Measurements from ENCODE around the gene KCTD1.

Gene KCTD1

DNA sequence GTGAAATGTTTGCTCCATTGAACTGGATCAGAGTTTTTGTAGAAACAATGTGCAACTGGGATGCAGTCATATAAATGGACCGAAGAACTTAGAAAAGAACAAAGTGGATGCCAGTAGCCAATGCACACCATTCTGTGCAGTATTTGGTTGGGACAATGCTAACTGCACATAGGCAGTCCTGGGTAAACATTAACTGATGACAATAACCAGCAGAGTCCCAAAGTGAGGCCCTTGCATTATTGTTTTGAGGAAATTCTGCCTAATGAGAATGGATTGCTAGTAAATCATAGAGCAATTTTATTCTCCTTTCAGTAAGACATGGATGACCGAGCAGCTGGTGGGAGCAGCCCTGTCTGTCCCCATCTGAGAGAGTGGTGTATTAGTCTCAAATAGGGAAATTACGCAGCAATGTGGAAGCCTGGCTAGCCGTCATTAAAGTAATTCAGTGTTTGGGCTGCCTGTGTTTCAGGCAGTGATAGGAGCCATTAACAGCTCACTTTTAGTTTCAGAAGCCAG is 94.9 kb downstream of the KCTD1 start:
- TF ChIP-seq, protein P1, sequence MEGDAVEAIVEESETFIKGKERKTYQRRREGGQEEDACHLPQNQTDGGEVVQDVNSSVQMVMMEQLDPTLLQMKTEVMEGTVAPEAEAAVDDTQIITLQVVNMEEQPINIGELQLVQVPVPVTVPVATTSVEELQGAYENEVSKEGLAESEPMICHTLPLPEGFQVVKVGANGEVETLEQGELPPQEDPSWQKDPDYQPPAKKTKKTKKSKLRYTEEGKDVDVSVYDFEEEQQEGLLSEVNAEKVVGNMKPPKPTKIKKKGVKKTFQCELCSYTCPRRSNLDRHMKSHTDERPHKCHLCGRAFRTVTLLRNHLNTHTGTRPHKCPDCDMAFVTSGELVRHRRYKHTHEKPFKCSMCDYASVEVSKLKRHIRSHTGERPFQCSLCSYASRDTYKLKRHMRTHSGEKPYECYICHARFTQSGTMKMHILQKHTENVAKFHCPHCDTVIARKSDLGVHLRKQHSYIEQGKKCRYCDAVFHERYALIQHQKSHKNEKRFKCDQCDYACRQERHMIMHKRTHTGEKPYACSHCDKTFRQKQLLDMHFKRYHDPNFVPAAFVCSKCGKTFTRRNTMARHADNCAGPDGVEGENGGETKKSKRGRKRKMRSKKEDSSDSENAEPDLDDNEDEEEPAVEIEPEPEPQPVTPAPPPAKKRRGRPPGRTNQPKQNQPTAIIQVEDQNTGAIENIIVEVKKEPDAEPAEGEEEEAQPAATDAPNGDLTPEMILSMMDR (conservative IDR thresholded peaks at IDR 0.05; ENCODE audit: low read depth, low read length) = no peak
- no peak for DNase-seq (ENCODE audit: low read depth)
- no peak overlapping the region for H3K4me3 ChIP-seq (ENCODE audit: low read length)

DNA sequence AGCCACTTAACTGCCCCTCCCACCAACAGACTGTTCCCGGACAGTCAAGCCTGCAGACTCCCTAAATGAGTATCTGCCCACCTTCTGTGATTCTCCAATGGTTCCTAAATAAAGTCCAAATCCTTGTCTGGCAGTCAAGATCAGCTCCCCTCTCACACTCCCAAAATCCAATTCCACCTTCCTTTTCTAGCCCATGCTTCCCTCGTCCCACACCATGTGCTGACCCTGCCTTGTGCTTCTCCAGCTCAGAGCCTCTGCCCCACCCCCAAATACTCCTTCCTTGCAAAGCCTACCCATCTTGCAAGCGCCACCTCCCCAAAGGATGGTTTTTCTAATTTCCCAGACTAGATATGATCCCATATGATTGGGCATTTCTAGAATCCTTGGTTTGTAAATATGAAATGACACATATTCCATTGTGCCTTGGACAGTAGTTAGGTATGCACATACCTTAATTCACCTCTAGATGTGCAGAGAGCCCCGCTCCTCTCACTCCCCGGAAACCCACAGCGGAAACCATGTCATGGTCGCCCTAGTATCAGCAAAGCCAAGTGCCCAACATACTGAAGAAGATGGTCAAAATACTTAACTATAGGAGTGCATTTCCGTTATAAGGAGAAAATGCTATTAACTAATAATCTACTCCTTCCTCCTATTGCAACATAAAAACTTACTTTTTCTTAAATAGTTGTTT is 97.2 kb downstream of the KCTD1 start:
- DNase-seq (ENCODE audit: low read depth) = no peak
- TF ChIP-seq, protein P1 (conservative IDR thresholded peaks at IDR 0.05; ENCODE audit: low read depth, low read length) = no peak
- no peak overlapping the region for H3K4me3 ChIP-seq (ENCODE audit: low read length)

DNA sequence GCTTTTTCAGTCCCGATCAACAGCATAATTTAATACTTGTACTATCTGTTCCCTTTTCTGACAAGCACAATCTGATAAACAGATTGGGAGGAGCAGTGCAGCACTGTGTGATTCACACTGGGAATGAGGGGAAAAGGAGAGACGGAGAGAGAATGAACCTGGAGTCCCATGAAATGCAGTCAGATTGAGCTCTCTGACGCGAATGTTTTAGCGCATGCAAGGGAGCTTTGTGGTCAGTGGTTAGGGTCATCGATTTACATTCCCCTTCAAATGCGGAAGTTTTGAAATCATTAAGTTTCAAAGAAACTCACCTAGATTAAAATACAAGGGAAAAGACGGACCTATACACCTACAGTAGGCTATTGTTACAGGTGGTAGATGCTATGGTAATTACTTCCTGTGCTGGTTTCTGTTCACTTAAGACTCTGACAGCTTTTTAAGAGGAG is 99.6 kb downstream of the KCTD1 start:
- no peak overlapping the region for H3K4me3 ChIP-seq (ENCODE audit: low read length)
- DNase-seq (ENCODE audit: low read depth) = no peak
- TF ChIP-seq, protein P1 (conservative IDR thresholded peaks at IDR 0.05; ENCODE audit: low read depth, low read length) = no peak

DNA sequence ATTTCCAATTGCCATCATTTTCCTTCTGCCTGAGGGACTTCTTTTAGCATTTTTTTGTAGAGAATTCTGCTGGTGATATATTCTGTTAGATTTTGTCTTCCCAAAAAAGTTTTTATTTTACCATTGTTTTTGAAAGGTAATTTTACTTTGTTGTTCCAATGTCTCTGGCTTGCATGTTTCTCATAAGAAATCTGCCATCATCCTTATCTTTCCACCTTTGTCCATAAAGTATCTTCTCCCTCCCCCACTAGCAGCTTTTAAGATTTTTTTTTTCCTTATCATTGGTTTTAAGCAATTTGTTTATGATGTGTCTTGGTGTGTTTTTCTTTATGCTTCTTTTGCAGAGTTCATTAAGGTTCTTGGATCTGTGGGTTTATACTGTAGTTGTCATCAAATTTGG is 104.5 kb downstream of the KCTD1 start:
- H3K4me3 ChIP-seq (ENCODE audit: low read length) = no peak overlapping the region
- TF ChIP-seq, protein P1 (conservative IDR thresholded peaks at IDR 0.05; ENCODE audit: low read depth, low read length) = no peak
- no peak for DNase-seq (ENCODE audit: low read depth)

DNA sequence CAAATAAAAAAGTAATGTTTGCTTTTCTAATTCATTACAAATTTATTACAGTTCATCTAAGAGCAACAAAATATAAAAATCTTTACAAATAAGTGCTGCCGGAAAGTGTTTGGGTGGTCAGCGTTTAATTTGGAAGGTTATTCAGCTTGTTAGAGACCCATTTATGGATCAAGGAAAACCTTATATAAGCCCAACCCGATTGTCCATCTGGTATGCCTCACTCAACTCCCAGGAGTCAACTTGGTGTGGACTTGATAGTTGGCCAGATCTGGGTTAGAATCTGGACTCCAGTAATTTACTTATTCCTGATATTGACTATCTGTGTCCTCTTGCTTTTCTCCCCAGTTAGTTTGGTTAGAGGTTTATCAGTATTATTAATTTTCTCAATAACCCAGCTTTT is 106.2 kb downstream of the KCTD1 start:
- no peak for DNase-seq (ENCODE audit: low read depth)
- TF ChIP-seq, protein P1 (conservative IDR thresholded peaks at IDR 0.05; ENCODE audit: low read depth, low read length) = no peak
- no peak overlapping the region for H3K4me3 ChIP-seq (ENCODE audit: low read length)

DNA sequence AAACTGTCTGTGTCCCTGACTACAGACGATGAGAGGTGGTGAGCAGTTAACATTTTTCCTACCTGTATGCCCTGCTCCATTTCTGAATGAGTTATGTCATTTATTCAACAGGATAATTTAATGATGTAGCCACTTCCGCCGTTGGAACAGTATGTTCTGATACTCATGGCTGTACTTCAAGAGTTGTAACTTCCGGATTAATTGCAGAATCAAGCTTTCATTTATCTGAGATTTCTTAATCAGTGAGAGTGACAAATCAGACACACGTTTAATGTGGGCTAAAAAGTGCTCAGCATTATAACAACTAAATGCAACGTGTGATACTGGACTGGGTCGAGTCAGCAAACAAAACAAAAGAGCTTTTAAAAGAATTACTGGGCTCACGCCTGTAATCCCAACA is 107.7 kb downstream of the KCTD1 start:
- no peak overlapping the region for H3K4me3 ChIP-seq (ENCODE audit: low read length)
- TF ChIP-seq, protein P1 (conservative IDR thresholded peaks at IDR 0.05; ENCODE audit: low read depth, low read length) = no peak
- no peak for DNase-seq (ENCODE audit: low read depth)

DNA sequence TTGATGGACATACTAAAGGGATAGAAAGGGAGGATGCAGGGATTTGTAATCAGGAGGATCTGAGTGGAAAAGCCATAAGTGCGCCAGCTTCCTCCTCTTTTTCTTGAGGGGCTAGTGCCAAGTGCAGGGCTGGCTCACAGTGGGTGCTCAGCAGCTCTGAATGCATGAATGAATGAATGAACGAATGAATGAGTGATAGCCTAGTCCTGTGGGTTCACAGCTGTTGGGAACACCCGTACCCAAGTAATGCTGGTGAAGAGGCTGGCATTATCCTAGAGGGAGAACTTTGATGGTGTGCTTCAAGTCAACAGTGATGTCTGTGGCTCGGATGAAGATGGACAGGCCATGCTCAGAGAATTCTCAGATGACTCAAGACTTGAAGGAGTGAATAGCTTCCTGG is 108.8 kb downstream of the KCTD1 start:
- TF ChIP-seq, protein P1 (conservative IDR thresholded peaks at IDR 0.05; ENCODE audit: low read depth, low read length) = no peak
- no peak overlapping the region for H3K4me3 ChIP-seq (ENCODE audit: low read length)
- DNase-seq (ENCODE audit: low read depth) = no peak
